Psoas muscle (tissue), 8 donors: ENCODE measurements around the gene RNF157. TPM values are rescaled to one million over a fixed set of nuclear protein-coding genes. Genes with fewer than 3 reads are reported as not detected.

Source experiments
- ATAC-seq, 4 donors: fragments of 200-7000 bp; cut with Tn5 transposase; one replicate each; pipeline ENCODE4 v1.9.1; 2020; ENCODE audit warnings: moderate library complexity in 3 of 4, mild to moderate bottlenecking in 2 of 4
- DNase-seq, 2 donors: peaks; one replicate each; pipeline ENCODE4 v3.0.0-alpha.2; 2020
- H3K27ac ChIP-seq: fragments of 200-600 bp; one replicate; pipeline ENCODE4 v1.8.0; 2022
- H3K27me3 ChIP-seq, 3 donors: fragments of 200-600 bp in 1 of 3; one replicate each; pipeline versions ENCODE4 v1.6.1 to v1.8.0; 2013 to 2022; ENCODE audit warnings: low read length in 2 of 3, mild to moderate bottlenecking in 2 of 3, moderate library complexity in 1 of 3; ENCODE audit not compliant: insufficient read depth in 3 of 3
- H3K36me3 ChIP-seq, 2 donors: fragments of 200-600 bp in 1 of 2; one replicate each; pipeline versions ENCODE4 v1.6.1 to v1.8.0; 2013 to 2022; ENCODE audit warnings: low read depth in 1 of 2, mild to moderate bottlenecking in 1 of 2, moderate library complexity in 1 of 2; ENCODE audit not compliant: insufficient read depth in 1 of 2
- H3K4me1 ChIP-seq: fragments of 200-600 bp; one replicate; pipeline ENCODE4 v1.8.0; 2022
- H3K4me3 ChIP-seq: fragments of 200-600 bp; one replicate; pipeline ENCODE4 v1.8.0; 2022; ENCODE audit warnings: mild to moderate bottlenecking
- H3K9me3 ChIP-seq: fragments of 200-600 bp; one replicate; pipeline ENCODE4 v1.8.0; 2022
- WGBS, 3 donors: extraction: QIAGEN DNeasy Blood & Tissue Kit; methylation state at CpG; one replicate each; pipeline versions ENCODE4 v1.1.6 to v1.1.7; 2013; 5-methylcytosine and 5-hydroxymethylcytosine counted together
- intact Hi-C, 2 donors: fragments of 100-400 bp; cut with DNase I; formaldehyde crosslinking; loops; one replicate each; pipeline versions ENCODE4 v1.11.0 to v1.14.2; 2022
- polyA plus RNA-seq, 3 donors: library from polyadenylated mRNA; stranded (reverse); fragments of 200-250 nt; gene quantifications; one replicate each; pipeline ENCODE4 v1.2.3, GENCODE V29; 2013
- total RNA-seq, 4 donors: library from RNA; stranded (reverse); fragmentation: NEBNext Ultra II Directional in 2 of 4; extraction: Animal tissue kit (Norgen Biotek cat#: 25700) in 2 of 4; gene quantifications; one replicate each; pipeline versions ENCODE4 v1.2.1 to v1.2.4, GENCODE V29; 2021 to 2023
- TF ChIP-seq, protein P1 (sequence below): fragments of 200-600 bp; IDR thresholded peaks from one replicate; pipeline ENCODE4 v1.8.0; 2022; ENCODE audit warnings: antibody characterized with exemption
- donor health status: healthy with polysubstance abuse.
- donor health status: DM: no; HTN: no; CAD: no; lungs with moderate emphysema.
- donor health status: Bipolar disorder and iron deficiency.
- donor health status: healthy.
- donor health status: DM: yes; HTN: yes; CAD: no.
- donor health status: DM: no; HTN: no; CAD: no.
- donor health status: DM: no; HTN: no; CAD: no.
- donor health status: DM: yes; HTN: yes; CAD: no.

The RNF157 gene
- total and polyA plus RNA-seq, 7 donors = 14.9 to 90.1 (median 69.3) TPM

DNA sequence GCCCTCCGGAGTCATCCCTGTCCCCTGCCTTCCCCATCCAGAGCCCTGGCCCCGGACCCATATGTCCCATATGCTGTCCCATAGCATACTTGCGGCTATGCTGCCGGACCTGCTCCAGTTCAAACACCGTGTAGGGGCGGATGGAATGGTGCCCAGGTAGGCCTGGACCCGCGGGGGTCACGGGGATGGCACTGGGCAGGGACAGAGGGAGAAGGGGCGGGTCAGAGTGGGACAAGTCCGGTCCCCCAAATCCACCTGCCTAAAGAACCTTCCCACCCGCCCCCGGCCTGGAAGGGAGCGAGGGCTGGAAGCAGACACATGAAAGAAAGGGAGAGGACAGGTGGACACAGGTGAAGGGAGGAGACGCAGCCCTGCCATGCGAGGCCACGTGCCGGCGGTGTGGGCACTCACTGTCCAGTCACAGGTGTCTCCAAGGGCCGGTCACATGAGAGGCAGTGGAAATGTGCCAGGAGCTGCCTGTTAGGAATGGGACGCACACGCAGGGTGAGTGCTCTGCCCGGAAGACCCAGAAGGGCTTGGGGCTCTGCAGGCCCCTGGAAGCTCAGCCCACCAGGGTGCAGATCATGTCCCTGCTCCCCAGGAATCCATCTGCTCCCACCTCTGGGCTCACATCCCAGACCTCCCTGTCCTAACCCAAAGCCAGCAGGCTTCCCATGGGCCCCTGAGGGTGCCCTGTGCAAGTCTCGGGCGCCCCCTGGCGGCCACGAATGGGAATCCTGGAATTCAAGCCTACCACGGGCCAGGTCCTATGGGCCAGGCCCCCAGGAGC, 38.9 kb upstream of the RNF157 start:
- Histone ChIP-seq H3K4me1 (peaks cover 16% of the 10 kb centered on the region), H3K4me3 (peak overlapping the region; percentile 36), H3K27ac (peak overlapping the region; percentile 23), H3K36me3 (no peaks in the 10 kb centered on the region), H3K9me3 (no peaks in the 10 kb centered on the region), H3K27me3 (no peaks in the 10 kb centered on the region)
- DNase-seq = peak; percentile 90 to 95
- WGBS, 3 donors = 41 to 52% (median 46%) methylated on average over 28 of the region's 28 CpGs
- peak; percentile 74 to 82 (median 74) for ATAC-seq
- TF ChIP-seq, protein P1, sequence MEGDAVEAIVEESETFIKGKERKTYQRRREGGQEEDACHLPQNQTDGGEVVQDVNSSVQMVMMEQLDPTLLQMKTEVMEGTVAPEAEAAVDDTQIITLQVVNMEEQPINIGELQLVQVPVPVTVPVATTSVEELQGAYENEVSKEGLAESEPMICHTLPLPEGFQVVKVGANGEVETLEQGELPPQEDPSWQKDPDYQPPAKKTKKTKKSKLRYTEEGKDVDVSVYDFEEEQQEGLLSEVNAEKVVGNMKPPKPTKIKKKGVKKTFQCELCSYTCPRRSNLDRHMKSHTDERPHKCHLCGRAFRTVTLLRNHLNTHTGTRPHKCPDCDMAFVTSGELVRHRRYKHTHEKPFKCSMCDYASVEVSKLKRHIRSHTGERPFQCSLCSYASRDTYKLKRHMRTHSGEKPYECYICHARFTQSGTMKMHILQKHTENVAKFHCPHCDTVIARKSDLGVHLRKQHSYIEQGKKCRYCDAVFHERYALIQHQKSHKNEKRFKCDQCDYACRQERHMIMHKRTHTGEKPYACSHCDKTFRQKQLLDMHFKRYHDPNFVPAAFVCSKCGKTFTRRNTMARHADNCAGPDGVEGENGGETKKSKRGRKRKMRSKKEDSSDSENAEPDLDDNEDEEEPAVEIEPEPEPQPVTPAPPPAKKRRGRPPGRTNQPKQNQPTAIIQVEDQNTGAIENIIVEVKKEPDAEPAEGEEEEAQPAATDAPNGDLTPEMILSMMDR = peak; percentile 100
- intact Hi-C loops = loop anchor here (1.0 to 5.0 kb wide), 4 partner anchors 82 to 158 kb away; no protein-coding TSS in a partner anchor

DNA sequence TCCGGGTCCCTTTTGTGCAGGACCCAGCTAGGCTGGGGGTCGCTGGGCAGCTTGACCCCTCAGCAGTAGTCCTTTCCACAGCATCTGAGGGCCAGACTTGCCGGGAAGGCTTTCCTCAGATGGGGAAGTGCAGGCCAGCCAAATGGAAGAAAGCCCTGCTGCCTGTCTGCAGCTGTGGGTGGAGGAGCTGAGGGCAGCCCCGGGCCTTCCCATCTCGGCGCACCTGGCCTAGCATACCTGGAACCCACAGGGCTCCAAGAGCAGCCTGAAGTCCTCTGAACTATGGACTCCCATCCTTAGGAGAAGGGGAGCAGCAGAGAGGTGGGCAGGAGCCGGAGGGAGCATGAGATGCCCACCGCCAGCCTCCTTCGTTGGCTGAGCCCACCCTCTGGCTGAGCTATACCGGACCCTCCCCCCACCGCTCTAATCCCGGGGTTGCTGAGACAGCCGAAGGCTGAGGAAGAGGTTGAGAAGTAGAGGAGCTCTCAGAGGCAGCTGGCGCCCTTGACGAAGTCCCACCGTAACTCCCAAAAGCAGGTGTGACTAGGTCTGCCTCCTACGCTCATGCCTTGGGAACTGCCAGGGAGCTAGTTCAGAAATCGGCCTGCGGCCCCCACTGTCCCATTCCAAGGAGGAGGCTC, 38.1 kb upstream of the RNF157 start:
- WGBS, 3 donors = 83 to 87% (median 87%) methylated on average over 15 to 19 of the region's 19 CpGs
- TF ChIP-seq, protein P1 = no peak
- Histone ChIP-seq H3K27me3 (no peaks in the 10 kb centered on the region), H3K4me1 (peaks cover 16% of the 10 kb centered on the region), H3K4me3 (no peak overlapping the region), H3K27ac (no peak overlapping the region), H3K36me3 (no peaks in the 10 kb centered on the region), H3K9me3 (no peaks in the 10 kb centered on the region)
- intact Hi-C loops = loop anchor here (2.0 to 5.0 kb wide), 3 partner anchors 81 to 158 kb away; no protein-coding TSS in a partner anchor
- ATAC-seq (no peak), DNase-seq (no peak)

DNA sequence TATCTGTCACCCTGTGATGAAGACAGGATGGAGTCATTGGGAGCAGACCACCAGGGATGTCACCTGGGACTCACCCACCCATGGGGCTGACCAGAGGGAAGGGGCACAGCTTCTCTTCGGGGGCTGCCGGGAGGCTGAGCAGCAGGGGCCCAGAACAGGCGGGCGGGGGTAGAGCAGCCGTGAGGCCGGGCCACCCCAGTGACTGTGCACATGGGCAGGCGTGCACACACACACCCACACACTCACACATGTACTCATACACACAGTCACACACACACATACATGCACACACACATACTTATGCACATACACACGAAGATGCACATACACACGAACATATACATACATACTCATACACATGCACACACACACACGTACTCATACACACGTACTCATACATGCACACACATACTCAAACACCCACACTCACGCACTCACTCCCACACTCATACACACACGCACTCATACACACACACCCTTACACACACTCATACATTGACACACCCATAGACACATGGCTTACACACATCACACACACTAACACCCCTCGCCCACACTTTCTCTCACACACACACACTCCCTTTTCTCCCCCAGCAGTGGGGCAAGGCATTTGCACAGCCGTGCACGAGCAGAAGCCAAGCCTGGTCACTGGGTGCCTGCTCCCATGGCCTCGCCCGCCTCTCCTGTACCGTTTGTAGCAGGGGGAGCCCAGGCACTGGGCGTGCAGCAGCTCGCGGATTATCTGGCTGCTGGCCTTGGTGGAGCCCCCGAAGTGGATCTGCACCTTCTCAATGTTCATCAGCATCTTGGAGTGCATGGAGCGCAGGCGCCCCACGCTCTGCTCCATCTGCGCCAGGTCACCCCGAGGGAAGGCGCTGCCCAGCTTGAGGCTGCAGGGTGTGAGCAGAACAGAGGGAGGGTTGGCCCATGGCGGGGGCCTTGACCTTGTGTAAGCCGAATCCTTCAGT, 37.3 kb upstream of the RNF157 start:
- peaks cover 18% of the 10 kb centered on the region for H3K4me1 ChIP-seq
- ATAC-seq = no peak

More for the DNA sequence above, 37.3 kb upstream of the RNF157 start:
- no peak overlapping the region for H3K27ac ChIP-seq
- H3K9me3 ChIP-seq = no peaks in the 10 kb centered on the region
- no peak for DNase-seq
- 91 to 93% (median 93%) methylated on average over 27 to 31 of the region's 31 CpGs for WGBS, 3 donors
- no peaks in the 10 kb centered on the region for H3K27me3 ChIP-seq
- H3K4me3 ChIP-seq = no peak overlapping the region
- TF ChIP-seq, protein P1 = no peak
- no peaks in the 10 kb centered on the region for H3K36me3 ChIP-seq
- intact Hi-C loops = loop anchor here (2.0 to 5.0 kb wide), 4 partner anchors 19 to 157 kb away; no protein-coding TSS in a partner anchor
